ENCODE measurements around the gene CD200R1L.
A peak's percentile ranks its signal among the peaks of the same experiment; 100 is the strongest.

CD200R1L gene

DNA sequence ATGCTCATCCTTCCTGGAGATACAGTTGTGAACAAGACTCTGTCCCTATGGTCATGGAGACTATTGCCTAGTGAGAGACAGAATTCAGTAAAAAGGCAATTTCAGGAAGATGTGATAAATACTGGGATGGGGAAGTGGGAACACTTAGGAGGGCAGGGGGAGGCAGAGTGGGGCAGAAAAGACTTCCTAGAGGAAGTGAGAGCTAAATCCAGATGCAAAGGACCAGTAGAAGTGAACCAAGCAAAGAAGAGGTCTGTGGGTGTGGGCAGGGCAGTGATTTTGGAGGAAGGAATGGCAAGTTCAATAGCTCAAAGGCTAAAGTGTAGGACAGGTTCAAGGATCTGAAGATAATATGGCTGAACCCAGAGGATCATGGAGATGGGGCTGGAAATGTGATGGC, 68.9 kb downstream of the CD200R1L start:
- H3K9me2 ChIP-seq (replicated peaks; ENCODE audit: low read depth, low read length) = no peaks in the 10 kb centered on the region
- no peaks in the 10 kb centered on the region for H4K20me1 ChIP-seq (ENCODE audit: insufficient read depth, low read length, poor library complexity, severe bottlenecking)
- no peak overlapping the region for H3K4me2 ChIP-seq (ENCODE audit: low read depth, low read length, poor library complexity, severe bottlenecking)
- no peak overlapping the region for H2AFZ ChIP-seq (ENCODE audit: low read length)
- H3K9ac ChIP-seq (ENCODE audit: low read depth, low read length, poor library complexity, severe bottlenecking) = no peak overlapping the region
- peaks cover 19% of the 10 kb centered on the region for H3K4me1 ChIP-seq (ENCODE audit: insufficient read depth, low read length, poor library complexity, severe bottlenecking)
- no peak overlapping the region for H3K4me3 ChIP-seq (ENCODE audit: low read length, poor library complexity, severe bottlenecking)
- H3K27me3 ChIP-seq (ENCODE audit: insufficient read depth, low read length, poor library complexity, severe bottlenecking) = no peaks in the 10 kb centered on the region
- H3K36me3 ChIP-seq (ENCODE audit: insufficient read depth, low read length) = no peaks in the 10 kb centered on the region
- H3F3A ChIP-seq (ENCODE audit: low read depth) = no peaks in the 10 kb centered on the region
- H3K79me2 ChIP-seq (ENCODE audit: insufficient read depth, low read length) = no peaks in the 10 kb centered on the region
- H3K9me3 ChIP-seq (ENCODE audit: insufficient read depth, low read depth, low read length) = no peaks in the 10 kb centered on the region
- TF ChIP-seq EZH2phosphoT487 (IDR thresholded peaks at IDR 0.05; ENCODE audit: borderline replicate concordance) = no peak
- TF ChIP-seq, protein P1, sequence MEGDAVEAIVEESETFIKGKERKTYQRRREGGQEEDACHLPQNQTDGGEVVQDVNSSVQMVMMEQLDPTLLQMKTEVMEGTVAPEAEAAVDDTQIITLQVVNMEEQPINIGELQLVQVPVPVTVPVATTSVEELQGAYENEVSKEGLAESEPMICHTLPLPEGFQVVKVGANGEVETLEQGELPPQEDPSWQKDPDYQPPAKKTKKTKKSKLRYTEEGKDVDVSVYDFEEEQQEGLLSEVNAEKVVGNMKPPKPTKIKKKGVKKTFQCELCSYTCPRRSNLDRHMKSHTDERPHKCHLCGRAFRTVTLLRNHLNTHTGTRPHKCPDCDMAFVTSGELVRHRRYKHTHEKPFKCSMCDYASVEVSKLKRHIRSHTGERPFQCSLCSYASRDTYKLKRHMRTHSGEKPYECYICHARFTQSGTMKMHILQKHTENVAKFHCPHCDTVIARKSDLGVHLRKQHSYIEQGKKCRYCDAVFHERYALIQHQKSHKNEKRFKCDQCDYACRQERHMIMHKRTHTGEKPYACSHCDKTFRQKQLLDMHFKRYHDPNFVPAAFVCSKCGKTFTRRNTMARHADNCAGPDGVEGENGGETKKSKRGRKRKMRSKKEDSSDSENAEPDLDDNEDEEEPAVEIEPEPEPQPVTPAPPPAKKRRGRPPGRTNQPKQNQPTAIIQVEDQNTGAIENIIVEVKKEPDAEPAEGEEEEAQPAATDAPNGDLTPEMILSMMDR (conservative IDR thresholded peaks at IDR 0.05; ENCODE audit: low read length) = no peak

DNA sequence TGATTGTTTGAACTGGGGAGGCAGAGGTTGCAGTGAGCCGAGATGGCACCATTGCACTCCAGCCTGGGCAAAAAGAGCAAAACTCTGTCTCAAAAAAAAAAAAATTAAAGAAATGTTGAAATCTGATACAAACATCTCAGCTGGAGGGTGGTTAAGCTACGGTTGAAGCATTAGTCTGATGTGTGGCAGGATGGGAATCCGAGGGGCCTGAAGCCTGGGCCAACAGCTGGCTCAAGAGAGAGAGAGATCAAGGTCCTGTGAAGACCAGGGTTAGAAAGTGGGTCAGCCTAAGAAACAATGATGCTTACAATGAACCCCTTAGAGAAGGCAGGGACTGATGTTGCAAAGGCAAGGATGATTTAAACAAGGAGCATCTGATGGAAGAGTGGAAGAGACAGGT, 69.8 kb downstream of the CD200R1L start:
- no peak overlapping the region for H3K9ac ChIP-seq (ENCODE audit: low read depth, low read length, poor library complexity, severe bottlenecking)

DNA sequence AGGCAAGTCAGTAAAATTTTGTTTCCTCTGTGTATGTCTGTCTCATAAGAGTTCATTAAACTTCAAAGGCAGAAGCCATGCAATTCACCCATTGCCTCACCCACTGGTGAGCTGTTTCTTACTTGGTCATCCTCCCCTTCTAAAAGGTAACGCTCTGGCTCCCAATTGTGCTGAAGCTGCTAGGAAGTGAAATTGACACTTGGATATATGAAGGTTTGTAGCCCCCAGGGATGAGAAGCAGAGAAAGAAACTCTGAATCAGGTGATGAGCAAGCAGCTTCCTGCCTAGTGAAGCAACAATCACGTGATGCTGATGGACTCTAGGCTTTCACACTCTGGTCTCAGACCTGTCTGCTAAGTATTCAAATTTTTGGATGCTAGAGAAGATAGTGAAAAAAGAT, 70.7 kb downstream of the CD200R1L start:
- no peak for TF ChIP-seq EZH2phosphoT487 (IDR thresholded peaks at IDR 0.05; ENCODE audit: borderline replicate concordance)
- no peak overlapping the region for H2AFZ ChIP-seq (ENCODE audit: low read length)
- H3F3A ChIP-seq (ENCODE audit: low read depth) = no peaks in the 10 kb centered on the region
- H3K27me3 ChIP-seq (ENCODE audit: insufficient read depth, low read length, poor library complexity, severe bottlenecking) = no peaks in the 10 kb centered on the region
- no peak overlapping the region for H3K9ac ChIP-seq (ENCODE audit: low read depth, low read length, poor library complexity, severe bottlenecking)
- H3K36me3 ChIP-seq (ENCODE audit: insufficient read depth, low read length) = no peaks in the 10 kb centered on the region
- H4K20me1 ChIP-seq (ENCODE audit: insufficient read depth, low read length, poor library complexity, severe bottlenecking) = no peaks in the 10 kb centered on the region
- H3K4me3 ChIP-seq (ENCODE audit: low read length, poor library complexity, severe bottlenecking) = no peak overlapping the region
- H3K9me2 ChIP-seq (replicated peaks; ENCODE audit: low read depth, low read length) = no peaks in the 10 kb centered on the region
- peaks cover 19% of the 10 kb centered on the region for H3K4me1 ChIP-seq (ENCODE audit: insufficient read depth, low read length, poor library complexity, severe bottlenecking)
- no peaks in the 10 kb centered on the region for H3K9me3 ChIP-seq (ENCODE audit: insufficient read depth, low read depth, low read length)
- H3K4me2 ChIP-seq (ENCODE audit: low read depth, low read length, poor library complexity, severe bottlenecking) = peak overlapping the region; percentile 11
- H3K79me2 ChIP-seq (ENCODE audit: insufficient read depth, low read length) = no peaks in the 10 kb centered on the region

More for the DNA sequence above, 69.8 kb downstream of the CD200R1L start:
- no peak overlapping the region for H3K4me2 ChIP-seq (ENCODE audit: low read depth, low read length, poor library complexity, severe bottlenecking)
- no peaks in the 10 kb centered on the region for H4K20me1 ChIP-seq (ENCODE audit: insufficient read depth, low read length, poor library complexity, severe bottlenecking)
- H3K4me1 ChIP-seq (ENCODE audit: insufficient read depth, low read length, poor library complexity, severe bottlenecking) = peaks cover 19% of the 10 kb centered on the region
- H2AFZ ChIP-seq (ENCODE audit: low read length) = no peak overlapping the region
- no peaks in the 10 kb centered on the region for H3K27me3 ChIP-seq (ENCODE audit: insufficient read depth, low read length, poor library complexity, severe bottlenecking)
- no peaks in the 10 kb centered on the region for H3K9me3 ChIP-seq (ENCODE audit: insufficient read depth, low read depth, low read length)
- TF ChIP-seq, protein P1 (conservative IDR thresholded peaks at IDR 0.05; ENCODE audit: low read length) = no peak
- TF ChIP-seq EZH2phosphoT487 (IDR thresholded peaks at IDR 0.05; ENCODE audit: borderline replicate concordance) = no peak
- no peak overlapping the region for H3K4me3 ChIP-seq (ENCODE audit: low read length, poor library complexity, severe bottlenecking)
- no peaks in the 10 kb centered on the region for H3K9me2 ChIP-seq (replicated peaks; ENCODE audit: low read depth, low read length)
- no peaks in the 10 kb centered on the region for H3F3A ChIP-seq (ENCODE audit: low read depth)
- no peaks in the 10 kb centered on the region for H3K79me2 ChIP-seq (ENCODE audit: insufficient read depth, low read length)
- no peaks in the 10 kb centered on the region for H3K36me3 ChIP-seq (ENCODE audit: insufficient read depth, low read length)

DNA sequence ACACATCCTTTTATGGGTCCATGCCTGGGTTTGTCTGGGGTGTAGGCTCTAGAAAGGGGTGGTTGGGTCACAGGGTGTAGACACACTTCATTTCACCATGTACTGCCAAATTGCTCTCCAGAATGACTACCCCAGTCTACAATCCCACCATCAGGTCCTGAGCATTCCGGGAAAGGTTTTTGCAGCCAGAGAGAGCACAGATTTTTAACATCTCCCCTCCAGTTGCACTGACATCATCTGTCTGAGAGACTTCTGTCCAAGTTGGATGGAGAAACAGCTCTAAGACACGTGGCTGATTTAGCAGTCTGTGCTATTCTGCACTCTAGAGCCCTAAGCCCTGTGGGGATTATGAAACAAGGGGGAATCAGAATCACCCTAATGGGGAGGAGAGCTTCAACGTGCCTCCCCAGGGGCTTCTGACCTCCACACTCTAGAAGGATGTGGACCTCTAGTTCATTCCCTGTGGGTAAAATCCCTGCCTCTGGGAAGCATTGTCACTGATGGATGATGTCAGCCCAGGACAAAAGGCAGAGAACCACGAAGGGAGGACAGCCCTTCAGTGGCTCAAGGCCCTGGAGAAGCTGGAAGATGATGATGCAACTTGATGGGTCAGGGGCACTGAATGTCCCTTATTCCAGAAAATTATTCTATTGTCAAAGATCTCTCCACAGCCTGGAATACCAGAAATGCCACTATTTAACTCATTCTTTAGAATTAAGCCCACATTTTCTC, 71.5 kb downstream of the CD200R1L start:
- no peak overlapping the region for H3K4me3 ChIP-seq (ENCODE audit: low read length, poor library complexity, severe bottlenecking)
- no peaks in the 10 kb centered on the region for H3K9me2 ChIP-seq (replicated peaks; ENCODE audit: low read depth, low read length)
- no peaks in the 10 kb centered on the region for H3F3A ChIP-seq (ENCODE audit: low read depth)
- no peaks in the 10 kb centered on the region for H3K36me3 ChIP-seq (ENCODE audit: insufficient read depth, low read length)
- H2AFZ ChIP-seq (ENCODE audit: low read length) = no peak overlapping the region
- H3K4me1 ChIP-seq (ENCODE audit: insufficient read depth, low read length, poor library complexity, severe bottlenecking) = peaks cover 22% of the 10 kb centered on the region
- H3K9ac ChIP-seq (ENCODE audit: low read depth, low read length, poor library complexity, severe bottlenecking) = no peak overlapping the region
- H3K9me3 ChIP-seq (ENCODE audit: insufficient read depth, low read depth, low read length) = no peaks in the 10 kb centered on the region
- no peak for TF ChIP-seq EZH2phosphoT487 (IDR thresholded peaks at IDR 0.05; ENCODE audit: borderline replicate concordance)
- TF ChIP-seq, protein P1 (conservative IDR thresholded peaks at IDR 0.05; ENCODE audit: low read length) = no peak
- no peak overlapping the region for H3K4me2 ChIP-seq (ENCODE audit: low read depth, low read length, poor library complexity, severe bottlenecking)
- H4K20me1 ChIP-seq (ENCODE audit: insufficient read depth, low read length, poor library complexity, severe bottlenecking) = no peaks in the 10 kb centered on the region
- H3K27me3 ChIP-seq (ENCODE audit: insufficient read depth, low read length, poor library complexity, severe bottlenecking) = no peaks in the 10 kb centered on the region
- H3K79me2 ChIP-seq (ENCODE audit: insufficient read depth, low read length) = no peaks in the 10 kb centered on the region

Measured in Loucy (cell line).